ENCODE data around the gene COX20. TPM values are rescaled to one million over a fixed set of nuclear protein-coding genes. Genes with fewer than 3 reads are reported as not detected.
"Not testable (repeated sequence)": the region's sequence is repeated elsewhere in the genome, so short reads cannot be mapped to it uniquely, and the experiment has no call there.

Gene COX20, protein sequence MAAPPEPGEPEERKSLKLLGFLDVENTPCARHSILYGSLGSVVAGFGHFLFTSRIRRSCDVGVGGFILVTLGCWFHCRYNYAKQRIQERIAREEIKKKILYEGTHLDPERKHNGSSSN
- 43.7 TPM for total RNA-seq

DNA sequence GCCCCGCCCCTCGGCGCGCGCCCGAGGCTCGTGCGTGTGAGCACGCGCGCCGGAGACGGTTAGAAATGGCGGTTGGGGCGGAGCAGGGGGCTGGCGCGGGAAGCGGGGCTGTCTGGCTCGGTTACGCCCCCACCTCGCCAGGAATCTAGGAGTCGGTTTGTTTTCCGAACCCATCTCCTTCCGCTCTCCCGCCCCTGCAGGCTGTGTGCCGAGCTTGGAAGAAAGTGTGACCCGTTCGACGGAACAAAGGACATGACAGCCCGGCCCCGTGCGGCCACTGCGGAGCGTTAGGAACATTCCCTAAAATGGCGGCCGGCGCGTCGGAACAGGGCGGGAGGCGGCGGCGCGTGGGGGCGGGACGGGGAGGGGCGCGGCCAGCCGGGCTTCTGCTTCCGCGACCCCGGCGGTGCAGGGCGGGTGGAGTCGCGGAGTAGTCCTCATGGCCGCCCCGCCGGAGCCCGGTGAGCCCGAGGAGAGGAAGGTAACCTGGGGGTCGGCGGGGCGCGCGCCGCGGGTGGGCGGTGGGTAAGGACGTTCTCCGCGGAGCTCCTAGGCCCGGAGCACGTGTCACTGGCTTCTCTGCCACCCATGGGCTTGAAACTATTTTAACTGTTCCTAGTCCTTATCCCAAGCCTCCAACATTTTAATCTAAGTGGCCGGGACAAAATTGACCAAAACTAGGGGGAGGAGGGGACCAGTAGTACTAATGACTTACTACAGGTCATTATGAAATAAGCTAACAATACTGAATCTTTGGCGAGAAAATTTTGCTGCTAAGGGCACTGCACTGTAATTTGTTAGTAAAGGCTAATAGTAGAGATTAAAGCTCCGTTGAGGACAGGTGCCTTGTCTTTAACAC is at the start of gene COX20:
COX20 (plus strand) TSS at position 383 of the 859 bp plus-strand sequence; CDS start at position 440, 57 bp downstream.
- peak; percentile 92 for DNase-seq (ENCODE audit: low spot score)

DNA sequence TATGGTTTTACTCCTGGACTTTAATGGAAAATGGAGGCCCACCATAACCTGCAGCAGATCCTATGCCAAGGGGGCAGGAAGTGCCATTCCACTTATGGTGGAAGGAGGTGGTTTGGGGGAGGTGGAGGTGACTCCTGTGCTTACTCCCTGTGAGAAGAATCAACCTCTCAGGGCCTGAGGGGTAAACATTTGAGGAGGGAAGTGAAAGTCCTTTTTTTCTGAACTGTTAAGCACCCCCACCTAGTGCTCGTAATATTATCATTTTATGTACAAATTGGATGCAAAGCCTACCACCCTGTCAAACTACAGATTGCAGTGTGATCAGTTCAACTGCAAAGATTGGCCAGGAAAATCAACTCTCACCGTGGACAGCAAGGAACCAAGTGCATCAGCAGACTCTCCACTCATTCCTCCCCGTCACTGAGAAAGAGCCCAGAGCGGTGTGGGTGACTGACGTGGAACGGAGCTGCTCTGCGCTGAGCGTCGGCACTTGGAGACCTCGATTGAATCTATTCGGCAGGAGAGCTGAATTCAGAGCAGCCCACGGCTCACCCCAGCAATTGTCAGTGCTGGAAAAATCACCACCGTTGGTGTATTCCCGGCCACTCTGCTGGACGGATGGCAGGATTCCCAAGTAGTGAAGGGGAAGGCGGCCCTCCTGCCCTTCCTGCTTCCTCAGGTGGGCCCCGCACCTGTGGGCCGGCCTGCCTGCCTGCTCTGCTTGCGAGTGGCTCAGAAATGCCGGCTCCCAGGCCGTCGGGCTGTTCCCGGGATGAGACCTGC is 46.8 kb upstream of the COX20 start:
- DNase-seq (ENCODE audit: low spot score) = no peak

DNA sequence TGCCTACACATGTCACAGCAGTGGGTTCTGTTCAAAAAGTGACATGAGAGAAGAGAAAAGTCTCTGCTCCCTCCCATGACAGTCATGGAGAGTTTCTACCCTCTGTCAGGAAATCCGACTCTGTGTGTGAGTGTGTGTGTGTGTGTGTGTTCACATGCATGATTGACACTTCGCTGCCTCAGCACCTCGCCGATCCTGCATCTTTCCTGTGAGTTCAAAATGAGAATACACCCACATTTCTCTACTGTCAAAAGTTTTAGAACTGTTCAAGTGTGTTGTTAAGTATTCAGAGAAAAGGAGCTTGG is 46.2 kb upstream of the COX20 start:
- no peak for DNase-seq (ENCODE audit: low spot score)

DNA sequence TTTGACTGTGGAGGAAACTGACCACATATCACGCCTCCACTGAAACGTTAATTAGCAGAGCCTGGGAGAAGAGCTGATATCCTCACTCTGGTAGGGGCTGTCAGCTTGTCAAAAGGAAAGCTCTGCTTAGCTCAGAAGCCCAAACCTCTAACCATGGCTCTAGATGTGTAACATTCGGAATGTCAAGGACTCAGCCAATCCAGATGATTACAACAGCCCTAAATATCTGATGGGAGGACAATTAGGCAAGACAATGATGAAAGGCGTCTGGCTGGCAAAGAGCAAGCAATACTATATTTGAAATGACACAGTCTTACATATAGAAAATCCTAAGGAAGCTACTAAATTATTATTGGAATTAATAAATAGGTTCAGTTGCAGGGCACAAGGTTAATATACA is 45.7 kb upstream of the COX20 start:
- DNase-seq (ENCODE audit: low spot score) = no peak

DNA sequence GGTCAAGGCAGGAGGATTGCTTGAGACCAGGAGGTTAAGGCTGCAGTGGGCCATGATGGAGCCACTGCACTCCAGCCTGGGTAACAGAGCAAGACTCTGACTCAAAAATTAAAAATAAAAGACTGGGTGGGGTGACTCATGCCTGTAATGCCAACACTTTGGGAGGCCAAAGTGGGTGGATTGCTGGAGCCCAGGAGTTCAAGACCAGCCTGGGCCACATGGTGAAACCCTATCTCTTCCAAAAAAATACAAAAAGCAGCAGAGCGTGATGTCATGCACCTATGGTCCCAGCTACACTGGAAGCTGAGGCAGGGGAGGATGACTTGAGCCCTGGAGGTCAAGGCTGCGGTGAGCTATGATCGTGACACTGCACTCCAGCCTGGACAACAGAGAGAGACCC is 44.4 kb upstream of the COX20 start:
- DNase-seq (ENCODE audit: low spot score) = no peak

DNA sequence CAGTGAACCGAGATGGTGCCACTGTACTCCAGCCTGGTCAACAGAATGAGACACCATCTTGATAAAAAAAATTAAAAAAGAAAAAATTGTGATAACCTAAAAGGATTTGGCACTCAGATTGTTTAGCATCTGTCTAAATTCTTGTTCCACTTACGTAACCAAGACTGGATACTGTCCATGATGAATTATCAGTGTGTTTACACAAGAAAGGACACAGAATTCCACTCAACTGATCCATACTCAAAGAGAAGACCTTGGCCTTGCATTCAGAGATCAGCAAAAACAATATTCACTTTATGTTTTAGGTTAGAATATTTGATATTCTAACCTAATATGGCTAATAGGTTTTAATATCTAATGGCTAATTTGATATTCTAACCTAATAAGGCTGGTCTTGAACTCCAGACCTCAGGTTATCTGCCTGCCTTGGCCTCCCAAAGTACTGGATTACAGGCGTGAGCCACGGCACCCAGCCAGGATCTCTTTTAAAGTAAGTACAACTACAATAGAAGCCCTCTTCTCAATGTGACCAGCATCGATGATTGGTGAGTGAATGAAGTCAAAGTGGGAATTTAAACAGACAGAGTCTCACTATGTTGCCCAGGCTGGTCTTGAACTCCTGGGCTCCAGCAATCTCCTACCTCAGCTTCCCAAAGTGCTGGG is 43.1 kb upstream of the COX20 start:
- DNase-seq (ENCODE audit: low spot score) = no peak

DNA sequence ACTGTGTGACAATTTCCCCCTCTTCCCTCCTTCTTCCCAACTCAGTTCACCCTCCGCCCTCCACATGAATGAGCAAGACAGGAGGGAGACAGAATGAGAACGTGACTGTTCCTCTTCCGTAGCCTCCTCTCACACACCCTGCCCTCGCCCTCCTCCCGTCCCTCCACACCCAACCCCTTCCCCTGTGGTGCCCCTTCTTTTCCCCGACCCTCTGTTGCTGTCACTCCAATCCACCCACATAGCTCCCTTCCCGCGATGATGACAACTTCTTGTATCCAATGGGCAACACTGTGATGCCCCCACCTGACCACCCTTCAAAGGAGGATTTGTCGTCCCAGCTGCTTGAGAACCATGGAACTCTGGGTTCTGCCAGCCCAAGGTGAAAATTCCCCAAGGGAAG is 41.4 kb upstream of the COX20 start:
- no peak for DNase-seq (ENCODE audit: low spot score)

DNA sequence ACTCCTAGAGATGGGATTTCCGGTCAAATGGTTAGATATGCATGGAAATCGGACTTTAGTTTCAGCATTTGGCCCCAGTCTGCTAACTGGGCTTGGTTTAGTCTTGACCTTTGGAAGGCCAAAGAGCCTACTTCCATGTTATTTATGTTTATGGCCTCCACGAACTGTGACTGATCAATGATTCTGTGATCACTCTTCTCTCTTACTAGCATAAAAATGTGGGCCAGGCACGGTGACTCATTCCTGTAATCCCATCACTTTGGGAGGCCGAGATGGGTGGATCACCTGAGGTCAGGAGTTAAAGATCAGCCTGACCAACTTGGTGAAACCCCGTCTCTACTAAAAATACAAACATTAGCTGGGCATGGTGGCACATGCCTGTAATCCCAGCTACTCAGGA is 40.9 kb upstream of the COX20 start:
- not testable (repeated sequence) for DNase-seq (ENCODE audit: low spot score)

DNA sequence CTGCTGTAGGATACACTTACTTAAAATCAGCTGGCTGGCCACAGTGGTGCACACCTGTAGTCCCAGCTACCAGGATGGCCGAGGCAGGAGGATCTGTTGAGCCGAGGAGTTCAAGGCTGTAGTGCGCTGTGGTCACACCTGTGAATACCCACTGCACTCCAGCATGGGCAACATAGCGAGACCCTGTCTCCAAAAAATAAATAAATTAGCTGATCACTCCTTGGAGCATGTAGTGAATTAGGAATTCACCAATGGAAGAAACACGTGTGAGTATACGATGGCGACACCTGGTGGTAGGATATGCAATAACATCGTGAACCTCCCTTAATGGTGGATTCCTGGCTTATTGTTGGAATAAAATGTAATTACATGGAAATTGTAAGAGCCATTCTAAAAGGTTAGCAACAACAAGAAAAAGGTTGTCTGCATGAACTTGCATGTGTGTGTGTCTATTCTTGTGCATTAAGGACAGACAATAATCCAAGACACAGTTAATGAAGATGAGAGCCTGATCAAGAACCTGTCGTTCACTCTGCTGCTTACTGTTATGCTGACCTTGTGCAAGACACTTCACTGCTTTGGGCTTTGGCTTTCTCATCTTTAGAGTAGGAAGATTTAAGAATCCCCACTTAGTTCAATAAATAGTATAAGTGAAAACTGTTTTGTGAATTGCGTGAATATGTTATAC is 38.6 kb upstream of the COX20 start:
- peak; percentile 74 for DNase-seq (ENCODE audit: low spot score)

DNA sequence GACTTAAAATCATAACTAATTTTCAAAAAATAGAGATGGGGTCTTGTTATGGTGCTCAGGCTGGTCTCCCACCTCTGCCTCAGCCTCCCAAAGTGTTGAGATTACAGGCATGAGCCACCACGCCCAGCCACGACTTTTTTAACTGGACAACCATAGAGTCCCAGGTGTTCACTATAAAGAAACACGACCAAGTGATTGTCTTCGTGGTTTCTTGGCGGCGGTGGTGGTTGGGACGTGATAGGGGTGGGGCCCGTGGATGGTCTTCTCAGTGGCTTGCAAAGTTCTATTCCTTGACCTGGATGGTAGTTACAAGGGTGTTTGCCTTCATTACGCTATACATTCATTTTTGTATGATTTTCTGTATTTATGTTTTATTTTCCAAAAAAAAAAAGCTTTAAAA is 34.6 kb upstream of the COX20 start:
- DNase-seq (ENCODE audit: low spot score) = no peak

DNA sequence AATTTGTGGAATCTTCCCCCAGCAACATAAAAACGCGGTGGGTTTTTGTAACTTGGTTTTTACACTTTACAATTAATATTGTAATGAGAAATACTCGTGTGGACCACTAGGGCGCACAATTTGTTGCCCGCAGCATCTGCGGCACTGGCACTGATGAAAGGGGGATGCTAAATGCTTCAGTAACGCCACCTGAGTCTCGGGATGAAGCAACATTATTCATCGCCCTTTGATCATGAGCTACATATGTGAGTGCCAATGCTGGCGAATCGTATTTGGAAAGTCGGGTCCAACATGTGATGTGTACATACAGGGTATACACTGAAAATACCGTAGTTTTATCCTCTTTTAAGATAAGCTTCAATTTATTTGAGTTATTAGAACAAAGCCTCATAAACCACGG is 34.2 kb upstream of the COX20 start:
- no peak for DNase-seq (ENCODE audit: low spot score)

DNA sequence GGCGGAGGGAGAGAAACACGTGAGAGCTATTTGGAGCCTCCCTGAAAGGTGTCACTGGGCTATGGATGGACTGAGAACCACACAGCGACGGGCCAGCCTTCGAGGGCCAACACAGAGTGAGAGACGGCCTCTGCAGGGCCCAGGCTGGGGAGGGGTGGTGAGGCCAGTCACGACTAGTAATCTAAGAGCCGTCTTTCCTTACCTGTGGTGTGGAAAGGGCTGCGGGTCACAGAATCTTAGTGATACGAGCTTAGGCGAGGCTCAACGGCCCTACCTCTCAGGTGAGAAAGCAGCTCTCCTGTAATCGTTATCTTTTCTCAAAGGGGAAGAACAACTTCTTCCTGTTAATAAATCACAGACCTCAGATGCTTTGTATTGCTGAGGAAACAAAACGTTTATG is 33.4 kb upstream of the COX20 start:
- no peak for DNase-seq (ENCODE audit: low spot score)

DNA sequence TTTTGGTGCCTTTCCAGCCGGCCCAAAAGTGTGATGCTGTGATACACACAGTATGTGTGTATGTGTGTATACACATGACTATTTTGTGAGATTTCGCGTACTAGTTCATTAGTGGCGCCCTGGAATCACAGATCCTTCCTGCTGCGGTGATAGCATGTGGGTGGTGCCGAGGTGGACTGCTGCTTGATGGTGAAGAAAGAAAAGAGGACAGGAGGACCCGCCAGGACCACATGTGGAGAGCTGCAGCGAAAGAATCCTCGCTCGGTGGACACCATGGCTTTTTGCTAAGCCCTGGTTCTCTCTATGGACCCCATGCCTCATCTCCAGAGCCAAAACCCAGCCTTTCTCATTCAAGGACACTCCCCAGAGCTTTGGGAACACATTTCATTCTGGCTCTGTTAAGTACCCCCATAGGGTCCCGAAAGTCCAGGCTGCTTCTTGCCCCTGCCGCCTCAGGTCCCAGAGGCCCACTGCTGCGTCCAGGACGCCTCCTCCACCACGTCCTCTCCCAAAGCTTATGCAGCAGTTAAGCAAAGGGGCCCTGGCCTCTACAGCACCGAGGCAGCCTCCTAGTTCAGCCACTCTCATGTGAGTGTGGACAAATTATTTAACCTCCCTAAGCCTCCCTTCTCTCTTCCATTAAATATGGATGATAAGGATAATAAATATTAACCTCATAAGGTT is 32.8 kb upstream of the COX20 start:
- DNase-seq (ENCODE audit: low spot score) = no peak

DNA sequence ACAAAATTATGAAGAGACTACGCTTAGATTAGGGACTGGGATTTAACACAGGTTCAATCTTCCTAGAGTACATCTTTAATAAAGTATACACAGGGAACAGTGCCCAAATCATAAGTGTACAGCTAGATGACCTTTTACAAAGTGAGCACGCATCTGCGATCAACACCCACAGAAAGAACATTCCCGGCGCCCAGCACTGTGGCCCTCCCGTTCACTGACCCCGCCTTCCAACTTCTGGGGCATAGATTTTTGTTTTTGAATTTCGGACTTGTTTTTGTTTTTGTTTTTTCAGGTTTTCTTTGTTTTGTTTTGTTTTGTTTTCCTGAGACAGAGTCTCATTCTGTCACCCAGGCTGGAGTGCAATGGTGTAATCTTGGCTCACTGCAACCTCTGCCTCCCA is 30.6 kb upstream of the COX20 start:
- no peak for DNase-seq (ENCODE audit: low spot score)

DNA sequence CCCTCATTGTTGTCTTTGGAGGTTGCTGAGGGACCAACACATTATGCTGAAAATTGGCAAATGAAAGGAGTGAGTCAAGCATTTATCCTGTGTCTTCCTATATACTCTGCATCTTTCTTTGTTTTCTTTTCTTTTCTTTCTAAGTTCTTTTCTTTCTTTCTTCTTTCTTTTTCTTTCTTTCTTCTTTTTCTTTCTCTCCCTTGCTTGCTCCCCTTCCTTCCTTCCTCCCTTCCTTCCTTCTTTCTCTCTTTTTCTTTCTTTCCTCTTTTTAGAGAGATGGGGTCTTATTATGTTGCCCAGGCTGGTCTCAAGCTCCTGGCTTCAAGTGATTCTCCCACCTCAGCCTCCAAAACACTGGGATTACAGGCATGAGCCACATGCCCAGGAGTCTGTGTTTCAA is 28.3 kb upstream of the COX20 start:
- no peak for DNase-seq (ENCODE audit: low spot score)

DNA sequence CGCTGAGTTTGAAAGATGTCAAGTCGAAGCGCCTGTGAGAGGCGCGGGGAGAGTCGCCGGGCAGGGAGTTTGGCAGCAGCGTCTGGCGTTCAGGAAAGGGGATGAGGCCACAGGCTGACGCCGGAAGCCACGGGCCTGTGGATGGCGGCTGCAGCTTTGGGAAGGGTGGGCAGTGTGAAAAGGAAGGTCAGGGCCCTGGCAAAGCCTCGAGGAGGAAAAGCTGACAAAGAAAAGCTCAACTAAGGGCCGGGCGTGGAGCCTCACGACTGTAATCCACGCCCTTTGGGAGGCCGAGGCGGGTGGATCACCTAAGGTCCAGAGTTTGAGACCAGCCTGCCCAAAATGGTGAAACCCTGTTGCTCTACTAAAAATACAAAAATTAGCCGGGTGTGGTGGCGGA is 25.2 kb upstream of the COX20 start:
- no peak for DNase-seq (ENCODE audit: low spot score)

DNA sequence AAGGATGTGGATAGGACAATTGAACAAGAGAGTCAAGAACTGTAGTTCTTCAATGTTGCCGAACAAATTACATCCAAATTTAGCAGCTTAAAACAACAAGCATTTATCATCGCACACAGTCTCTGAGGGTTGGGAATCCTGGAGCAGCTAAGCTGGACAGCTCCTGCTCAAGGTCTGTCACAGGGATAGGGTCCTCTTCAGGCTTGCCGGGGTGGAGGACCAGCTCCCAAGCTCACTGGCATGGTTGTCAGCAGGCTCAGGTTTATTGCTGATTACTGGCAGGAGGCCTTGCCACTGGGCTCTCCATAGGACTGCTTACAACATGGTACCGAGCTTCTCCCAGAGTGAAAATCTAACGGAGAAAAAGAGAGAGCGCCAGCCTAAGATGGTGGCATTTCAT is 22.1 kb upstream of the COX20 start:
- no peak for DNase-seq (ENCODE audit: low spot score)

DNA sequence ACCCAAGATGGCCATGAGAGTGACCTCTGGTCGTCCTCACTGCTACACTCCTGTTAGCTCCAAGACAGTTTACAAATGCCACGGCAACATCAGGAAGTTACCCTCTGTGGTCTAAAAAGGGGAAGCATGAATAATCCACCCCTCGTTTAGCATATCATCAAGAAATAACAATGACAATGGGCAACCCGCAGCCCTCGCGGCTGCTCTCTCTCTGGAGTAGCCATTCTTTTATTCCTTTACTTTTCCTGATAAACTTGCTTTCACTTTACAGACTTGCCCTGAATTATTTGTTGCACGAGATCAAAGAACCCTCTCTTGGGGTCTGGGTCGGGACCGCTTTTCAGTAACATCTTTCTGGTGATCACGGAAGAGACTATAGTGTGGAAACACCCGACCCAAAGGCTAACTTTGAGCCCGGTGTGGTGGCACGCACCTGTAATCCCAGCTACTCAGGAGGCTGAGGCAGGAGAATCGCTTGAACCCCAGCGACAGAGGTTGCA is 19.8 kb upstream of the COX20 start:
- no peak for DNase-seq (ENCODE audit: low spot score)

DNA sequence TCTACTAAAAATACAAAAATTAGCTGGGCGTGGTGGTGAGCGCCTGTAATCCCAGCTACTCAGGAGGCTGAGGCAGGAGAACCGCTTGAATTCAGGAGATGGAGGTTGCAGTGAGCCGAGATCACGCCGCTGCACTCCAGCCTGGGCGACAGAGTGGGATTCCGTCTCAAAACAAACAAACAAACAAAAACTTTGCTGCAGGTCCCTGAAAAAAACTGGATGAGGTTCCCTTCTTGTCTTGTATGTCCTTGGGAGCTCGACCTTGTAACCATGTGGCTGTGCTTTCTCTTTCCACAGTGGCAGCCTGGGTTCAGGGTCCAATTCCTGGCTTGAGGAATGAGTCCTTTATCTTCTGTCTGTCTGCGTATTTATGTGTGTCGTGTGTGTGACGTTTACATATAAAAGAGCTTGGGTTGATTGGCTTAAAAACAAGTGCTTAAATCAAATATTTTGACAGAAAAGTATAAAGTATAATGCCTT is 18.0 kb upstream of the COX20 start:
- DNase-seq (ENCODE audit: low spot score) = no peak

DNA sequence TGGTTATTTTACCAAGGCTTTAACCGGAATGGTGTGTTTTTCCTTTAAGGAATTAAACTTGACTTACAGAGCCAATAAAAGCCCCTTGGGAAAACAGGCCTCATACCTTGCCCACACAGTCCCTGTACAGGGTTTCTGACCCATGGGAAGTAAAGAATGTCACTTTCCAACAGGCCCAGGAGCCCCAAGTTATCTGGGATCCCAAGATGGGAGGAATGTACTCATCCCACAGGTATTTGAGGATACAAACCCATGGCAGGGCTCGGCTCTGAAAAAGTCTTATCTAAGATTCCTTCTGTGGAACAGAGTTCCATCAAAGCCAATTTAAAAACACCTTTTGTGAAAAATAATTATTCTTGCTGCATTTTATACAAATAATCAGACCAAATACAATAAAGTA is 15.3 kb upstream of the COX20 start:
- no peak for DNase-seq (ENCODE audit: low spot score)

DNA sequence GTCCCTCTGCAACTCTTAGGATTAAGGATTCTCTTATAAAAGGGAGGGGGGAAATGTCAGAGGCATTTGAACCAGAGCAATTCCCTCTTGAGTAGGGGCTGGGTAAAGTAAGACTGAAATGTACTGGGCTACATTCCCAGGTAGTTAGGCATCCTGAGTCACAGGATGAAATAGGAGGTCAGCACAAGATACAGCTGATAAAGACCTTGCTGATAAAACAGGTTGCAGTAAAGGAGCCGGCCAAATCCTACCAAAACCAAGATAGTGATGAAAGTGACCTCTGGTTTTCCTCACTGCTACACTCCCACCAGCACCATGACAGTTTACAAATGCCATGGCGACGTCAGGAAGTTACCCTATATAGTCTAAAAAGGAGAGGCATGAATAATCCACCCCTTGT is 14.3 kb upstream of the COX20 start:
- DNase-seq (ENCODE audit: low spot score) = no peak

All from ureter (tissue), 1 donor.